ENCODE results near the gene ASB6.
A peak's percentile ranks its signal among the peaks of the same experiment; 100 is the strongest.

The ASB6 gene

DNA sequence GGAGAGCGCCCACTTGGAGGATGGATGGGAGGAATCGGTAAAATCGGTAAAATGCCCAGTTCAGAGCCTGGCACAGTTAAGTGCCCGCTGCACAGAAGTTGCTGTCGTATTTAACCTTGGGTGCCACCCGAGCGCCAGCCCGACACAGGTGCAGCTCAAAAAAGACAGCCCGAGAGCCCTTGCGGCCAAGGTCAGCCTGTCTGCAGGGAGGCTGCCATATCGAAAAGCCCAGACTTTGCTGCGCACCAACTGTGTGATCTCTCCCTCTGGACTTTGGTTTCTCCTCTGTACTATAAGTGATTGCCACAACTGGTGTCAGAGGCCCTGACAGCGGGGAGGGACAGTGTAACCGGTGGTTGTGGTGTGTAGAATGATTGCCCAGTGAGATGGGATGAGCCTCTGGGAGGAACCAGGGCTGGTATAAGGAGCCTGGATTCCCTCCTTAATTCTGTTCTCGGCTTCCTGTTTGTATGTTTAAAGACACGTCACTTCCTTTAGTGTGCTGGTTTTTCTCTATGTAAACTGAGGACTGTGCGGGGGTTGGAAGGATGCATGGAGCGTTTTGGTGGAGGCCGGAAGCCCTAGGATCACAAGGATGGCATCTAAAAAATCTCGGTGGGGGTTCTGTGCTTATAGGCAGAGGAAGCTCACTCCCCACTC is 15.2 kb downstream of the ASB6 start:
- peak; percentile 64 for DNase-seq (ENCODE audit: low spot score)

DNA sequence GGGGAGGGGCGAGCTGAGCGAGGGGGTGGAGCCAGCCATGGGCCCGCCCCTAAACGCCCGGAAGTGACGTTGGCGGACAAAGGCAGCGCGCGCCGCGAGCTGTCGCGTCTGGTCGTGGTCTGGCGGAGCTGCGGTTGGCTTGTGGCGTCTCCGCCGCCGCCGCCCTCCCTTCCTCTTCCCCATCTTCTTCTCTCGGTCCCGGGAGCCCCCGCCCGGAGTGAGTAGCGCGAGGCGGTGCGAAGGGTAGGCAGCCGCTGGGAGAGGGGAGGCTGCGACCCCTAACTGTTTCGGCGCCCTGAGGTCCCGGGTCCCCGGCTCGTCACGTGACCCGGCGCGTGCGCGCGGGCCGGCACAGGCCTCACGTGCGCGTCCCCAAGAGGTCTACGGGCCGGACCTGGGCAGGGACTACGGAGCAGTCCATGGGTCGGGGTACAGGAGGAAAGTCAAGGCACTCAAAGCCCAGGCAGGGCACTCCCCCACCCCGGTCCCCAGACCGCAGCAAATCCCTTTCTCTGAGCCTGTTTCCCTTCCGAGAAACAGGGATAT is 15.8 kb downstream of the ASB6 start, which contains the start of gene NTMT1:
Gene NTMT1, plus strand, starts transcription at position 85 of the 546 bp plus-strand sequence. CDS start 6,541 bp downstream, outside the sequence.
- peak; percentile 93 for DNase-seq (ENCODE audit: low spot score)

DNA sequence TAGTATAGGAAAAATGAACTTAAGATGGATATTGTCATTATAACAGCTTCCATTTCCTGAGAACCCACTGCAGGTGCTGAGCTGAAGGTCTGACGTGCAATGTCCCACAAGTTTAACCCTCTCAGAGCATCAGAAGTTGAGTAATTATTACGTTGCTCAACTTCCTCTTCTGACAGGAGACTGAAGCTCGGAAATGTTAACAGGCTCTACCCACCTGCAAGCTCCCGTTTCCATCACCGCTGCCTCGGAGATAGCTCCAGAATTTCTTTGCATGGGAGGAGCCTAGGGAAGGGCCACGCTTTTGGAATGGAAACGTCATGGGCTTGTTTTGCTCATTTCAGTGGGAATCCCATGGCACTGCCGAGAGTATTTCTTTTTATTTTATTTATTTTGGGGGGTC is 17.0 kb downstream of the ASB6 start:
- DNase-seq (ENCODE audit: low spot score): no peak

DNA sequence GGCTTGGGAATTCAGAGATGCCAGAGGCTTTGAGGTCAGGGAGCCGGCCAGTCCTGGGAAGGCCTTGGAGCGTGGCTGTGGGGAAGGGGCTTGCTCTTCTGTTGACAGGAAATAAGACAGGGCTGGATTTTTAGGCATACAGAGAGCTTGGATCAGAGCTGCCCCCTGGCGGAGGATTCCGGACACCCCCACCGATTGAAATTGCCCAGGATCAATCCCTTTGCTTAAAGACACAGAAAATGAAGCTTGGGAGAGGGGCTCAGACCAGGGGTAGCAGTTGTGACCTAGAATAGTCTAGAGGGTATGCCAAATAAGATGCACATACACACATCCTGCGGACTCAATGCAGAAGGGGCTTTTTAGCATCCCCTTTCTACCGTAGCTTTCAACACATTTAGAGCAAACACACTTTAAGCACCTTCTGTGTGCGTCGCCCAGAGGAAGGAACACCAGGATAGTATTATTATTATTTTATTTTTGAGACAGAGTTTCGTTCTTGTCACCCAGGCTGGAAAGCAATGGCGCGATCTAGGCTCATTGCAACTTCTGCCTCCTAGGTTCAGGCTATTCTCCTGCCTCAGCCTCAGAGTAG is 17.7 kb downstream of the ASB6 start:
- peak; percentile 67 for DNase-seq (ENCODE audit: low spot score)

DNA sequence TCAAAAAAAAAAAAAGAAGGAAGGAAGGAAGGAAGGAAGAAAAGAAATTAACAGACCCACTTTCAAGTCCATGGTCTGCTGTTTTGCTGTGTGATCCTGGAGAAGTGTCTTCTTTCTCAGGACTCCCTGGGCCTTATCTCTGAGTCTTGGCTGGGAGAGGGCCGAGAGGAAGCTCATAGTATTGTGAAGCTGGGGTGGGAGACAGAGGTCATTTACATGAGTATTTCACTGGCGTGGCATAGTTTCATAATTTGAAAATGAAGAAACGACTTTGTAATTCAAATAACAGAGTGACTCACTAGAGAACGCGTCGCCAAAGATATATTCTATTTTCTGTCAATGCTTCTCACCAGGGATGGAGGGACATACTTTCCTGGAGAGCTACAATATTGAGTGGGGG is 18.6 kb downstream of the ASB6 start:
- no peak for DNase-seq (ENCODE audit: low spot score)

DNA sequence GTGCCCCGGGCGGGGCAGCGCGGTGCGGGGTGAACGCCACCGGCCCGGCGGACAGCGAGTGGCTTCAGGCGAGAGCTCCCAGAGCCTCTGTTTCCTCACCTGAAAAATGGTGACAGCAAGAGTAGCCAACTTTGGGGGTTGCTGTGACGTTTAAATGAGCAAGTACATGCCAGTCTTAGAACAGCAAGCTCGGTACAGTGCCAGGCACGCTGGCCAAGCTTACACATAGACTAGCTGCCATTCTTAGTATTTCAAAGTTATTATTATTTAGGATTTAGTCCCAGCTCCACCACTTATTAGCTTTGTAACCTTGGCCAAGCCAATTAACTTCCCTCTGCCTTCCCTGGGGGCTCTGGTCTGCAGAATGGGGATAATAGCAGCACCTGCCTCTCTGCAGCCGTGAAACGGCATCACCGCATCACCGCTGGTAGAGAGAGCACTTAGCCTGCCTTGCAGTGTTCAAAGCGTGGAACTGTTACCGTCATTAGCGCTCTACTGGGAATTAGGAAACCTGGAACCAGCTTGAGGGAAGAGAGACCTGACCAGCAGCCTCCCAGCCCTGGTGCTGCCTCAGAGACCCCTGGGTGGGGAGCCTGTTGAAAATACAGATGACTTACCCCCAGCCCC is 21.2 kb downstream of the ASB6 start, which contains the start of gene C9orf50:
Gene C9orf50, minus strand, starts transcription at position 433 of the 627 bp plus-strand sequence. CDS start 527 bp downstream, outside the sequence.
- no peak for DNase-seq (ENCODE audit: low spot score)

DNA sequence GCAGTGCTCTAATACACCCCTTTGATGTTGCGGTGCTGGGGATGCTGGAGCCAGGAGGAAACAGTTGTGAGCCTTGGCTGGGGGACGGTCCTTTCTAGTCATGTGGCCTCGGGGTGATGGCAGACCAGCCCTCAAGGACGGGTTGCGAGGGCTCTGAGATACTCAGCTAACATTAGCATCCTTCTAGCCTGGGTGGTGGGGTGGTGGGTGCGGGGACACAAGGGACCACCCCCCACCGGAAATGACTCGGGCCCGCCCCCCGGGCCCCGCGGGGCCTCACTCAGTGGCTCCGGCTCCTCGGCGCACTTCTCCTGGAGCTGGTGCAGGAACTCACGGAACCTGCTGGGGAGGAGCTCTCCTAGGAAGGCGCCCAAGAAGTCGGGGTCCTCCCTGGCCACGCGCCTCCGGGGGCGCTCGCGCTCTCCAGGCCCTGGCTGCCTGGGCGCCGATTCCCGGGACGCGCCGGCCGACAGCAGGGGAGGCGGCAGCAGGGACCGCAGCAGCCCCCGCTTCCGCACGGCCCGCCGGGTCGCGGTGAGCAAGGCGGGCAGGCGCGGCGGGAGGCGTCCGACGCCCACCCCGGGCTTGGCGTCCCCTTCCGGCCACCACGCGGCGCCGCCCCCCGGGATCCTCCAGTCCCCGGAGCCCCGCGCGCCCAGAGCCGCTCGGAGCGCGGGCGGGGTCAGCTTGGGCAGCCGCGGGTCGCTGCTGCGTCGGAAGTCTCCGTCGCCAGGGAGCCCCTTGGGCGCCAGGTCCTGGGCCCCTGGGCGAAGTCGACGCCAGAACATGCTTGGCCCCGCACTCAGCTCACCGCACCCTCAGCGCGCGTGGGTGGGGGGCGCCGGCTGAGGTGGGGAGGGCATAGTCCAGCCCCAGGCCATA is 21.9 kb downstream of the ASB6 start:
- peak; percentile 51 for DNase-seq (ENCODE audit: low spot score)

DNA sequence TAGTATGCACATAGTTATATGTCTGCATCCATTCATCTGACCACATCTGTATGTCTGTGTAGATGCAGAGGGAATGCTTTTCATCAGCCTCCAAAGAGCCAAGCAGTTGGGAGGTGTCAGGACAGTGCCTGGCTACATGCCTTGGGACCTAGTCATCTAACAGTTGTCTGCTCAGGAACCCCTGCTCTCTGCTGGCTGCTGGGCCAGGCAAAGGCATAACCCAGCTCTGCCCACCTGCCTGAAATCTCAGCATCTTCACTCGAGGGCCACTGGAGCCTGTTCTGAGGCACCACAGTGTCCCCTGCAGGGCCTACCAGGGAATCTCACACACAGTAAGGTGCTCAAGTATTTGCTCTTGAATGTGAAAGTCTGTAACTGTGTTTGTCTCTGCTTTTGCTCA is 24.8 kb downstream of the ASB6 start:
- DNase-seq (ENCODE audit: low spot score): peak; percentile 76

DNA sequence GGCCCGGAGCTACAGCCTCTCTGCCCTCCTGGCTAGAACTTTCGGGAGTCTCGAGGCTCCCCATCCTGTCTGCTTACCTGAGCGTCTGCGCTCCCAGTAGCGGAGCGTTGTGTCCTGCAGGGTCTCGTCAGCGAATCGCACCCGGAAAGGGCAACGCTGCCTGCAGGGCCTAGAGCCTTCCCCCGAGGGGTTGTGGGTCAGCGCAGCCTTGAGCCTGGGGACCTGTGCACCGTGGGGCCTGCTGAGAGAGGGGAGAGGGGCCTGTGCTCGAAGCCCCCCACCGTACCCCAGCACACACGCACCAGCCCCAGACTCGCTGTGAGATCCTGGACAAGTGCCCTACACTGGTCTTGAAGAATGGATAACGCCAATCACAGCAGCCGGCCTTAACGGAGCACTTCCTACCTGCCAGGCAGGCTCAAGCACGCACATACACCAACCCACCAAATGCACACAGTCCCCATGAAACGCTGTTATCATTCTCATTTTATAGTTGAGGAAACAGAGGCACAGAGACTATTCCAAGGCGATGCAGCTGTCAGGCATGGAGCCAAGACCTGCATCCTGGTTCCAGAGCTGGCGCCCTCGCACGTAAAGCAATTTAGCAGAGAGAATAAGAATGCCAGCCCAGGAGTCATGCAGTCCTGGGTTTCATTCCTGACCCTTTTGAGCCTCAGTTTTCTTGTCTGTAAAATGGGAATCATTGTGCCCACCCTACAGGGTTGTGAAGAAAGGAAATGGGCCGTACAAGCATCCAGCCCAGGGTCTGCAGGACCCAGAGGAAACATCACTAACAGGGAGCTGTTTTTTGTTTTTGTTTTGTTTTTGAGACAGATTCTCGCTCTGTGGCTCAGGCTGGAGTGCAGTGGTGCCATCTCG is 26.3 kb downstream of the ASB6 start:
- no peak for DNase-seq (ENCODE audit: low spot score)

DNA sequence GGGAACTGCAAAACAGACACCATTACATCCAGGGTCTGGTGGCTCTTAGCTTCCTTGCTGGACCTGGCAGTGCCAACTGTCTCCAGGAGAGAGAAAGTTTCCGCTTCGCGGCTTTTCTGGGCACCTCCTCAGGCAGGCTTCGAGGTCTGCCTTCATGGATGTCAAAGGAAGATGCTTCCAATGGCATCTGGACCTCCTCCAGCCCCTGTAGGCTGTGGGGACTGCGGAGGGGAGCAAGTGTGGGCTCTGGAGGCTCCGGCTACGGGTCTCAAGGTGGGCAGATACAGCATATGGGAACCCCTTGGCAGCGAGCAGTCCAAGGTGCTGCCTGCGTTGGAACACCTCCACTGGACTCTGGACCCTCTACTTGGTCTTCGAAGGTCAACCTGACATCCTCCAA is 27.0 kb downstream of the ASB6 start:
- DNase-seq (ENCODE audit: low spot score): no peak

DNA sequence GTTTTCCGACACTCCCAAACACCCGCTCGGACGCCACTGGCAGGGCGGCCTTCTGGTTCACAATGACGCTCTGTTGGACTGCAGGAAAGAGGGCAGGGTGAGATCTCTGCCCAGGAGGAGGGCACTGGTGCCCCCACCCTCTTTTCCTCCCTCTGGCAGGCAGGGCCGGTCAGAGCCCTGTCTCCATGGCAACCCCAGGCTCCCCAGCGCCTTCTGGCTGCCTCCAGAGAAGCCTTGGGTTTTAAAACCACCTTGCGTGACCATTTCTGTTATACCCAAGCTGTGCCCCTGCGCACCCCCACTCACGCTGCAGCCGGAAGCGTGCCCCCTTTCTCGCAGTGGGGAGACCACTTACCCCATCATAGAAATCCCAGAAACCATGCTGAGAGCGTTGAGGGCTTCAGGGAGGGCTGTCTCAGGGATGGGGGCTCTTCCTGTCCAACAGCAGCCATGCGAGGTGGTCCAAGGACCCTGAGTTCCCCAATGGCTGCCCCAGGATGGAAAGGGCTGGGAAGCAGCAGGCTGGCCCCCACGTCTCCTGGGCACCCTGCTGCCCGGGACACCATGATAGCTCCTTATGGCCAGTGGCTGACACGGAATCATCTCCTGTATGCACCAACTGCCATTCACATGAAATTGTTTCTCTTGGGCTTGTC is 28.3 kb downstream of the ASB6 start:
- no peak for DNase-seq (ENCODE audit: low spot score)

DNA sequence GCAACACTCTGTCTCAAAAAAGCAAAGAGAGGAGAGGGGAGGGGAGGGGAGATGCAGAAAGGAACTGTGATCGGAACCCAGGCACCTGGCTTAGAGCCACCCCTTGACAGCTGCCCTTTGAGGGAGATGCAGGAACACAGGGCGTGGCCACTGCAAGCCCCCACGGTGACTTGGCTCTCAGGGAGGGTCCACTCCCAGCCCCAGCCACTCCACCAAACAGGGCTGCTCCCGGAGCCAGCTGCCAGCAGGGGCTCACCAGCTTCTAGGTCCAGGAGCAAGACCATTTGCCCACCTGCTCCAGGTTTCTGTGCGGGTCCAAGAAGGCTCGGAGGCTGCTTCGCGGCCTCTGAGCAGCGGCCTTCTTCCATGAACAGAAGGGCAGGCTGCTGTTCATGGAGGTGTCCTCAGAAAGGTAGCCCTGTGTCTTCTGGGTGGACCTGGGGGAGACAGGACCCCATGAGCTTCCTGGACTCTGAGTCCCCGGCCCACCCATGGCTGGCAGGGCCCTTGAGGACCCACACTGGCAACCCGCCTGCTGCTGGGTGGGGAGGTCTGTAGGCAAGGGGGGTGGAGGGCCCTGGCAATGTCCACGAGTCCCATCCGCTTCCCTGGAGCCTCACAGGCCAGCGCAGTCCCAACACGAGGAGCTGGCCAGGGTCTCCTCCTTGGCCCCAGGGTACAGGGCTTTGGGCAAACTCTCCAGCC is 29.0 kb downstream of the ASB6 start:
- no peak for DNase-seq (ENCODE audit: low spot score)

DNA sequence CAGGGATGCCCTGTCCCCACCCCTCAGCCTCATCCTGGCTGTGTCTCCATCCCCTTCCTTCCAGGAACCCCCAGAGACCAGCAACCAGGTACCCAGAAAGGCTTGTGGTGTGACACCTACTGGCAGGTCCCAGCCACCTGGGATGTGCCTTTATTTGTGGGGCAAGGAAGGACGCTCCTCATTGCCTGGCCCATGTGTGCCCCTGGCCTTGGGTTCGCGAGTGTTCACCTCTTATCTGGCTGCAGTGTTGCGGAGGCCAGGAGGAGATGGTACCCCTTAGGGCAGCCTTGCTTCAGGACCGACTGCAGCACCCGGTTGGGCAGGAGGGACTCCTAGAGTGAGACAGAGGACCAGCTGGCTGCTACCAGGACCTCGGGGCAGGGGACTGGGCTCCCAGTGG is 29.8 kb downstream of the ASB6 start:
- no peak for DNase-seq (ENCODE audit: low spot score)

DNA sequence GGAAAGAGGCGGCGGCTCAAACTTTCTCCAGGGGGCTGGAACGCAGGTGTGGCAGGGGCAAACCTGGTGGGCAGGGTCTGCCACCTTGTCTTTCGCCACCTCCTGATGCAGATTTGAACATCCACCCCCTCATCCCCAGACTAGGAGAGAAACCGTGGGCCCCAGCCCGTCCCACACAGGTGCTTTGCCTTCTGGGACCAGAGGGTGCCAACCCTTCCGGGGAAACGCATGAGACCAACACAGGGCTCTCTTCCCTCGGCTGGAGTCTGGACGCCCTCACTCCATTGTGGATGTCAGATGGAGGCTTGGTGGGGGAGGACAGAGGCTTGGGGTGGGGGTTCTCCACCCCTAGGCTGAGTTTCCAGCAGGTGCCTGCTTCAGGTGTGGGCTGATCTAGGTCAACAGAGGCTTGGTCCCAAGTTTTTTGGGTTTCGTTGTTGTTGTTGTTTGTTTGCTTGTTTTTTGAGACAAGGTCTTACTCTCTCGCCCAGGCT is 30.6 kb downstream of the ASB6 start:
- DNase-seq (ENCODE audit: low spot score): no peak

DNA sequence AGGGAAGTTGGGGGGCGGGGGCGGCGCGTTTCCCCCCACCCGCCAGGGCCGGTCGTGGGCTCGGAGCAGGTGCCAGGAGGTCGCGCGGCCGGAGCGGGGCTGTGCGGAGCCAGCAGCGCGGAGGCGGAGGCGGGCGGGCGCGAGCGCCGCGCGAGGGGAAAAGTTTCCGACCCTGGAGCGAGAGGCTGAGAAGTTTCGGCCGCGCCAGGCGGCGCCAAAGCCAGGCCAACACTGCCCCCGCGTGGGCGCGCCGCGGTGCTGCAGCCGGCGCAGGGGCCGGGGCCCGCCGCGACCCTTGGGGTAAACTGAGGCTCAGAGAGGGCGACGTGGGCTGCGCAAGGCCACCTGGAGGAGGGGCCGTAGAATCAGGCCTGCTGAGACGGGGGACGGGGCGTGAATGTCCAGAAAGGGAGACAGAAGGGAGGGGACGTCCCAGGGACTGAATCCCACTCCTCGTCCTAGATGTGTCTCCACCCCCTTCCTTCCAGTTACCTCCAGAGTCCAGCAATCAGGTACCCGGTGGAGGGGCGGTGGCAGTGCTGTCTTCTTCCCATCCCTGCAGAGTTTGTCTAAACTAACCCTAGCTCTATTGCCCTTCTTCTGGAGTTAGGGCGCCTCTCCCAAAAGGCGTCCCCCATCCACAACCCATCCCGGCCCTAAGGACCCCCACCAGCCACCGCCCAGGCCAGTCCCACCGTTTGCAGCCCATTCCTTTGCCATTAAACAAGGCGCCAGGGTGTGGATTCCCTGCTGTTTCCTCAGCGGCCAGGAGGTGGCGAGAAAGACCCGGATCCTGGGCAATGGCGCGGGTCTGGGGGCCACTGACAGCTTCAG is 31.3 kb downstream of the ASB6 start:
- DNase-seq (ENCODE audit: low spot score): peak; percentile 77

DNA sequence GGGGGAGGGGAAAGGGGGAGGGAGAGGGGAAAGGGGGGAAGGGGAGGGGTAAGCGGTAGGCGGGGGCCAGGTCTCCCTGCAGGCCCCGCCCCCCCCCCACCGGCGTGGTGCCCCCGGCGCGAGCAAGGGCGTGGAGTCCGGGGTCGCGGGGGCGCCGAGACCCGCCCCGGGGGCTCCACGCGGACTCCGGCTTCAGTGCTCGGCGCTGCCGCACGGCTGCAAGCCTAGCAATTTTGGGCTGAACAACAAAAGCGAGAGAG is 31.8 kb downstream of the ASB6 start:
- DNase-seq (ENCODE audit: low spot score): peak; percentile 12

DNA sequence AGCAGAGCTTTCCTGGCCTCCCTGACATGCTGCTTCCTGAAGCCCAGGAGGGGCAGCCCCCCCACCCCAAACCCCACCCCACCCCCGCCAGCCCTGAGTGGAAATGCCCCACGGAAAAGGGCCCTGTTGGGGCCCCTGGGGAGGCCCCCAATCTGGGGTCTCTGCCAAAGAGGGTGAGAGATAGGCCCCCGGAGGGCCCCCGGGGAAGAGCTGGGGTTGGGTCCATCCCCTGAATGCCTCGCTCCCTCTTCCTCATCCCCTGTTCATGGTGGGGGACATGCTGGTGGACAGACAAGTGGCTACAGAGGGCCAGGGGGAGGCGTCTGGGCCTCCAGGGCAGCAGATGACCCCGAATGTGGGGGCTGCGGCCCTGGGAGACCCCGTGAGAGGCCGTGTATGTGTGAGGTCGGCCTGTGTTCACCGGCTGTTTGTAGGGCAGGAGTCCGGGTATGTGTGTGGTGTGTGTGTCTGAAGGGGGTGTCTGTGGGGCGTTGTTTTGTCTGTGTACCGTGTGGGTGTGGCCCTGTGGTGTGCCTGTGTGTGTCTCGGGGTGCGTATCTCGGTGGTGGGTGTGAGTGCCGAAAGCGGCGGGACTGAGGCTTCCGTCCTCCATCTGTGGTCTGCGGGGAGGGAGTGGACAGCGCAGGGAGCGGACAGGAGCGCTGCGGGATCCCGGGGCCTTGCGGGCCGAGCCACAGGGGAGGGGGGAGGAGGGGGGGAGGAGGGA is 32.3 kb downstream of the ASB6 start:
- DNase-seq (ENCODE audit: low spot score): peak; percentile 59

Data from AG08395 (cell line).